Measurements from ENCODE around the gene CMTM2.
"Not testable (repeated sequence)": the region's sequence is repeated elsewhere in the genome, so short reads cannot be mapped to it uniquely, and the experiment has no call there.

CMTM2 gene

GRCh38 chr16:66603537-66604375, 24.5 kb downstream of the CMTM2 start:
- H3K4me3 ChIP-seq: peak overlapping the region; percentile 65 to 98 (median 84)
- peak overlapping the region; percentile 52 to 99 (median 92) for H3K27ac ChIP-seq

GRCh38 chr16:66604376-66605176, 25.3 kb downstream of the CMTM2 start, which contains the start of gene CMTM3:
Gene CMTM3 (plus strand): TSS chr16:66604704. CDS start chr16:66604806, 102 bp downstream.
- H3K4me3 ChIP-seq: peak within 1 kb of the TSS; percentile 65 to 98 (median 84)
- peak within 1 kb of the TSS; percentile 69 to 99 (median 92) for H3K27ac ChIP-seq

DNA sequence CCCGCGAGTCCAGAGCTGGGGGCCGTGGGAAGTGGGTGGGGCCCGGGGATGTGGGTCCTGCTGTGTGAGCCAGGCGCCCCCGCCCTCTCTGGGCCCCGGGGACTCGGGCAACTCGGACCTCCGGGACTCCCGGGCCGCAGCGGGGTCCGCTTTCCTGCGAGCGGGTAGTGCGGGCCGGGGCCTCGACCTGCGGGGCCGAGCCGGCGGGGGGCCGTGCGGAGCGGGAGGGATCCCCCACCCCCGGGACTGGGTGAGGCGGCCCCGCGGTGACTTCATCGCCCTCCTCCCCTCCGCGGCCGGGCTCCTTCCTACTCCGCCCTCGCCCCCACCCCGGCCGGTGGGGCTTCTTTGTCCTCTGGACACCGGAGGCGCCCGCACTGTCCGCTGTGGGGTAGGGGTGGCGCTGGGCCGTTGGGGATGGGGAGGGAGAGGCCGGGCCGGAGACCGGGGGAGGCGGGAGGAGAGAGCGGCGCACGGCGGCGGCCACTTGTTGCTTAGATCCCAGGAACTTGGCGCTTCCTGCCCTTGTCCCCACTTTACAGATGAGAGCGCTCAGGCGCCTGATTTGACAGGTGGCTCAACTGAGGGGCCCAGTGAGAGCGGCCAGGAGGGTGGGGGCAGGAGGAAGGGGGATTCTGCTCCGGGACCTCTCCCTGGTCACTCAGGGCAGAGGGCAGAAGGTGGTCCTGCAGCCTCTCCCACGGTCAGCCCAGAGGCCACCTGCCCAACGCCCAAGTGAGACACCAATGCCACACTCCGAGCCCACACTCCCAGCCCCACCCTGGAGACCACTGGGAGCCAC, 26.1 kb downstream of the CMTM2 start:
- H3K27ac ChIP-seq: peak overlapping the region; percentile 69 to 99 (median 92)

DNA sequence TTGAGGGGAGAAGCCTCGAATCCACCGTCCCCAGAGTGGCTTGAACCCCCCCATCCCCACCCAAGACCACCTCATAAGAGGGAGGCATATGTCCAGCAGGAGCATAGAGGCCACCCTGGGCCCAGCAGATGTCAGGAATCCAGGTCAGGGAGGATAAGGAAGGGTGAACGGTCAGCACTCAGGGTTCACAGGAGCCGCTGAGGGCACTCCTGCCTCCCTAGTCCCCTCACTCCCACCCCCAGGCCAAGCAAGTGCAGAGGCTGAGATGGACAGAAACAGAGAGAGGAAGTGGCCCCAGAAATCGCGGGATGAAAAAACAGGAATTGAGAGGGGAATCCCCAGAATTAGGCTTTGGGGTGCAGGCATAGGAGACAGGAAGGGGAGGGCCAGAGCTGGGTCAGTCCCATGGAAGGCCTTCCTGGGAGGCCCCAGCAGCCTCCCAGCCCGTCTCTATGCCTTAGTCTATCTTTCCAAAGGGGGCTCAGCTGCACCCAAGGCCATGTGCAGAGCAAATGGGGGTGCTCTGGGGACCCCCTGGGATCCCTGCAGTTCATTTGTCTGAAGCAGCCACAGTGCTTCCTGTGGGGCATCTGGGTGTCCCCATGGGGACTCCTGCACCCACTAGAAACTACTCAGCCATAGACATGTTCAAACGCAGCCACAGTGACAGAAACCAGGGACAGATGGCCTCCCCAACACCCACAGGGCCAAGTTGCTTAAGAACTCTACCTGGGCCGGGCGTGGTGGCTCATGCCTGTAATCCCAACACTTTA, 26.9 kb downstream of the CMTM2 start:
- H3K4me3 ChIP-seq: peak overlapping the region; percentile 65 to 98 (median 84)

More for the DNA sequence above, 26.1 kb downstream of the CMTM2 start:
- H3K4me3 ChIP-seq: peak overlapping the region; percentile 65 to 98 (median 84)

DNA sequence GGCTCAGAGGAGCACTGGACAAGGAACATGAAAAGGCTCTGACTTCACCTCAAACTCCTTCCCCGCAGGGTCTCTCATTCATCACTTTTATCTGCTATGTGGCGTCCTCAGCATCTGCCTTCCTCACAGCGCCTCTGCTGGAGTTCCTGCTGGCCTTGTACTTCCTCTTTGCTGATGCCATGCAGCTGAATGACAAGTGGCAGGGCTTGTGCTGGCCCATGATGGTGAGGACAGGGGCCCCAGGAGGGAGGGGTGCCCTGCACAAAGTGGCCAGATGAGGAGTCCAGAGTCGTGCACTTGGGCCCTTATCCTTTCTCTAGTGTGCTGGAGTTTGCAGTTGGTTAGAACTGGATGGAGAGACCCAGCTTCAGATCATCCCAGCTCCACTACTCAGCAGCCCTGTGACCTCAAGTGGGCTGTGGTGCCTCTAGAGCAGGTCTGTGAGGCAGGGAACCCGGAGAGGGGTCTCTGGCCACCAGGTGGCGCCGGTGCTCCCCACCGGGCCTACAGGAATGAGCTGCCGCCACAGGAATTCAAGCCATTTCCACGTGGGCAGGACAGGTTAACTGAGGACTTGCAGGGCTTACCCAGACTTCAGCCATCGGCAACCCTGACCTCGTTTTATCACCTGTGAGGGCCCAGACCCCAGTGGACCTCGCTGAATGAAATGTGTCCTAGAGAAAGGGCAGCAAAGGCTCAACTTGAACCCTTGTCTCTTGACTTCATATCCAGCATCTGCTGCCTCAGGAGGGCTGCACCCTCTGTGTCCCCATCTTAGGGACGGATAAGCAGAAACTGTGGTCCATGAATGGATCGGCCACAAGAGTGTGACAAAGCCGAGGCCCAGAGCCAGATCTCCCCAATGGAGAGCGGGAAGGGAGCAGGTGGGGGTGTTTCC, 29.2 kb downstream of the CMTM2 start:
- peak overlapping the region in 9 of 21 experiments; percentile 4 to 68 (median 35) for H3K27ac ChIP-seq

More for the DNA sequence above, 26.9 kb downstream of the CMTM2 start:
- peak overlapping the region in 19 of 21 experiments; percentile 76 to 99 (median 93) for H3K27ac ChIP-seq

GRCh38 chr16:66609139-66609510, 29.9 kb downstream of the CMTM2 start:
- Histone ChIP-seq H3K27ac (peak overlapping the region in 9 of 21 experiments; percentile 4 to 68 (median 35)), H3K4me3 (no peak overlapping the region)

More for the DNA sequence above, 29.2 kb downstream of the CMTM2 start:
- H3K4me3 ChIP-seq: no peak overlapping the region

DNA sequence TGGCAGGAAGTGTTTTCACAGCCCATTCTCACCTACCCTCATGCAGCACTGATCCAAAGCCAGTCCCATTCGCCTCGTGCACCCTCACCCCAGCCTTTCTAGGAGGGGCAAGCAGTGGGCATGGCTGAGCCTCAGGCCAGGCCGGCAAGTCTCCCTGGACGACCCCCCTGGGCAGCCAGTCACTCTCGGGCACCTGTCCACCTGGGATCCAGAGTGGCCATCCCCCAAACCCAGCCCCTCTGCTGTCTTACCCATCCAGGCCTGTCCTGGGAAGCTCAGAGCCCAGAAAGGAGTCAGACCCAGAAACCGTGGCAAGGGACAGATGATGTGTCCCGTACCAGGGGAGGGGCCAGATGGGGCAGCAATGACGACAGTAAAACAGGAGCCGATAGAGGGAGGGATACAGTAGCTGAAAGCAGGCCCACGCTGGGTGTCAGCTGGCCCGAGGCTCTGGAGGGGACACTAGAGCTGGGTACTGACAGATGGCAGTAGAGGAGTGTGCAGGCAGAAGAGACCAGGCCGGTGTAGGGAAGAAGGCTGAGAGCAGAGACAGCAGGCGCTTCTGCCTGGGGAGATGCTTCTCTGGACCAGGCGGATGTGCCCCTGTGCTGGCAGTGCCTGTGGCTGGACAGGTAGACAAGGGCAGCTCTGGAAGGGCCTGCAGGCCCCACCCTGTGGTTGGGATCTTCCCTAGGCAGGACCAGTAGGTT, 31.0 kb downstream of the CMTM2 start:
- H3K4me3 ChIP-seq: no peak overlapping the region
- H3K27ac ChIP-seq: peak overlapping the region in 4 of 21 experiments; percentile 11 to 44 (median 28)

GRCh38 chr16:66611911-66612310, 32.6 kb downstream of the CMTM2 start:
- not testable (repeated sequence) for H3K4me3 ChIP-seq, H3K27ac ChIP-seq

DNA sequence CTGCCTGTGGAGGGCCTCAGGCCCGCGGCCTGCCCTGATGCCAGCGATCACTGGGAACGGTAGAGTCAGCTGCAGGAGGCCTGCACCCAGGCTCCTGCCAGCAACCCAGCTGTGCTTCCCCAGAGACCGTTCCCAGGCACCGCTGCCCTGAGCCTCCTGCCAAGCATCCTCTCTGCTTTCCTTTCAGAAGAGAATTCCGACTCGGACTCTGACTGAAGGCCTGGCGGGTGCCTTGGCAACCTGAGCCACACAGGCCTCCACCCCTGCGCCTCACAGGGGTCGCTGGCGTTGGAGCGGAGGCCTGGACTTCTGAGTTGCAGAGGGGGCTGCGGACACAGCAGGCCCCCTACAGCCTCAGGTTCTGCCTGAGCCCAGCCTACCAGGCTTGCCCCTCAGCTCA, 33.2 kb downstream of the CMTM2 start:
- H3K27ac ChIP-seq: no peak overlapping the region
- no peak overlapping the region for H3K4me3 ChIP-seq

DNA sequence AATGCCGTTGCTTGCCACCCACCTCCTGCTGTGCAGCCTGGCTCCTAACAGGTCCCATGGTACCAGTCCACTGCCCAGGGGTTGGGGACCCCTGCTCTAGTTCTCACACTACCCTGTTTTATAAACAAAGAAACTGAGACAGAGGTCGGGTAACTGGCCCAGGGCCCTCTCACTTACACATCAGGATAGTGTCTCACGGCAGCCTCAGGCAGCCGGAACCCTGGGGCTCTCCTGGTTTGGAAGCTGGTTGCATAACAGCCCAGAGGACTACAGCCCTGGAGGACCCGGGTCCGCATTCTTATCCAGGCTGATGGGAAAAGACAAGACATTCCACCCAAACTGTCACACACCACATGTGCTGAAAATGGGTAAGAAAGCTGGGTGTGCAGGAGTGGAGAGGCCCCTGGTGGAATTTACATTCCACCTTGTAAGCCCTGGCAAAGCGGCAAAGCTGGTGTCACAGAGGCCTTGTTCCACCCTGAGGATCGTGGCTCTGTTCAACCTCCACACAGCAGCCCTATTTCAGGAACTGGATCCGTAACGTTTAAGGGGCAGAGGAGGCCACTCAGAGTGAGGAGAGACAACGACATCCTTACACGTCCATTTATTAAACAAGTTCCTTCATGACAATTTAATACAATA, 35.0 kb downstream of the CMTM2 start:
- Histone ChIP-seq H3K4me3 (no peak overlapping the region), H3K27ac (no peak overlapping the region)

GRCh38 chr16:66616169-66616568, 36.9 kb downstream of the CMTM2 start:
- Histone ChIP-seq H3K4me3 (no peak overlapping the region), H3K27ac (no peak overlapping the region)

DNA sequence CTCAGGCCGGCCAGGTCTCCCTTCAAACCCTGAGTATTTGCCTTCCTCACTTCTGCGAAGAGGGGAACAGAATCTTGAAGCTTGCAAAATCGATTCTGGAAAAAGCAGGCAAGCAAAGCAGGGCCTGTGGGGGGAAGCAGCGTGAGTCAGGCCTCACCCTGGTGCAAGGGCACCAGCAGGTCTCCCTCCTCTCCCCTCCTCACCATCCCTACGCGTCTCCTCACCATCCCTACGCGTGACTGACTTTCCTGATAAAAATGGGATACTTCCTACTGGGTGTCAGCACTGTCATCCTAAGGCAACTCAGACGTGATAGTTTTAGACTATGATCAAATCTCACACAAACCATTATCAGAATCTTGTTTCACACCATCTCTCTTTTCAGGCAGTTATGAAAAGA, 37.3 kb downstream of the CMTM2 start:
- H3K27ac ChIP-seq: no peak overlapping the region

GRCh38 chr16:66617010-66617434, 37.8 kb downstream of the CMTM2 start:
- Histone ChIP-seq H3K4me3 (no peak overlapping the region), H3K27ac (peak overlapping the region in 3 of 21 experiments; percentile 51 to 79 (median 71))

More for the DNA sequence above, 37.3 kb downstream of the CMTM2 start:
- no peak overlapping the region for H3K4me3 ChIP-seq

DNA sequence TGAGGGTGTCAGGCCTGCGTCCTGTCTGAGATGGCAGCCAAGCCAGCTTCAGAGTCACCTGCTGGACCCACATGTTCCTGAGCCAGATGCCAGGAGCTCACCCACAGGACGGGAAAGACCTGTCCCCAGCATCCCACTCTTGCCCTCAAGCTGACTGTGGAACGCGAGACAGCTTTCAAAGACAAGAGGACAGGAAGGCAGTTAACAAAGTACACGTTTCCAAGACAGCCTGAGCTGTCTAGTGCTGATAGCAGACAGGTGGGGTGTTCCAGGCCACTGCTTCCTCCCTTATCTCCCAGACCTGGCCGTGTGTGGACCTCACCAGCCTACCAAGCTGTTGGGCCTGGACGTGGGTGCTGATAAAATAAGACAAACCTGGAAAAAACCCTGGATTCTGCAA, 38.5 kb downstream of the CMTM2 start:
- Histone ChIP-seq H3K4me3 (no peak overlapping the region), H3K27ac (peak overlapping the region in 15 of 21 experiments; percentile 7 to 79 (median 56))

- Histone ChIP-seq H3K27ac (peak overlapping the region in 18 of 21 experiments; percentile 22 to 80 (median 58)), H3K4me3 (no peak overlapping the region)
These were observed 39.5 kb downstream of the CMTM2 start for GRCh38 chr16:66618588-66619375.
